CD4-positive, alpha-beta T cell (primary cell): ENCODE results near the gene FAM3B. TPM values are rescaled to one million over a fixed set of nuclear protein-coding genes. Genes with fewer than 3 reads are reported as not detected.

Experiments used
- ATAC-seq: fragments of 200-7000 bp; cut with Tn5 transposase; one replicate; pipeline ENCODE4 v1.10.0; 2022; ENCODE audit warnings: mild to moderate bottlenecking; ENCODE audit not compliant: poor library complexity
- CTCF ChIA-PET: fragments of 350-600 bp; sonication (Branson Sonifier 250); formaldehyde crosslinking; loops from one replicate; lab custom pipeline; 2021; ENCODE audit warnings: antibody characterized with exemption, inconsistent platforms; lab: Charles Lee
- POLR2A ChIA-PET: fragments of 350-600 bp; sonication (Branson Sonifier 250); formaldehyde crosslinking; loops from one replicate; lab custom pipeline; 2021; ENCODE audit warnings: antibody characterized with exemption, inconsistent platforms; lab: Charles Lee
- DNase-seq, 14 experiments: peaks; one replicate each; pipeline ENCODE4 v3.0.0-alpha.2; 2013 to 2020; ENCODE audit warnings: mixed read lengths in 2 of 14
- H3K27ac ChIP-seq, 2 donors: one replicate each; pipeline versions ENCODE4 v1.5.1 to v1.7.0; 2013; ENCODE audit warnings: low read length in 2 of 2, low read depth in 1 of 2, mild to moderate bottlenecking in 1 of 2
- H3K27me3 ChIP-seq, 2 experiments: 1 replicate in 1 of 2; 2 replicates in 1 of 2; pipeline versions ENCODE4 v1.6.1 to v1.7.0; 2013; ENCODE audit warnings: low read length in 2 of 2, control low read depth in 1 of 2, mild to moderate bottlenecking in 1 of 2, moderate library complexity in 1 of 2; ENCODE audit not compliant: insufficient read depth in 2 of 2, control insufficient read depth in 1 of 2
- H3K36me3 ChIP-seq: one replicate; pipeline ENCODE4 v1.6.1; 2013; ENCODE audit warnings: low read length, control low read depth; ENCODE audit not compliant: insufficient read depth
- H3K4me1 ChIP-seq: one replicate; pipeline ENCODE4 v1.6.1; 2013; ENCODE audit warnings: low read length, control low read depth; ENCODE audit not compliant: insufficient read depth
- H3K4me3 ChIP-seq: one replicate; pipeline ENCODE4 v1.5.1; 2013; ENCODE audit warnings: mild to moderate bottlenecking, low read length, moderate library complexity
- H3K9me3 ChIP-seq, 2 experiments: 1 replicate in 1 of 2; 2 replicates in 1 of 2; pipeline versions ENCODE4 v1.6.1 to v1.7.0; 2013; ENCODE audit warnings: low read length in 2 of 2, mild to moderate bottlenecking in 2 of 2, control low read depth in 1 of 2, moderate library complexity in 1 of 2; ENCODE audit not compliant: control insufficient read depth in 1 of 2, insufficient read depth in 1 of 2
- H3K27ac Mint-ChIP-seq: one replicate; pipeline ENCODE4 v1.8.0; 2020; ENCODE audit warnings: mixed read lengths
- H3K27me3 Mint-ChIP-seq: one replicate; pipeline ENCODE4 v1.8.0; 2021; ENCODE audit warnings: mixed read lengths
- H3K36me3 Mint-ChIP-seq: one replicate; pipeline ENCODE4 v1.8.0; 2021; ENCODE audit warnings: low read depth, mixed read lengths
- H3K4me1 Mint-ChIP-seq: one replicate; pipeline ENCODE4 v1.8.0; 2021; ENCODE audit warnings: low read depth, mixed read lengths
- H3K4me3 Mint-ChIP-seq: one replicate; pipeline ENCODE4 v1.8.0; 2020; ENCODE audit warnings: mild to moderate bottlenecking, mixed read lengths
- H3K9me3 Mint-ChIP-seq: one replicate; pipeline ENCODE4 v1.8.0; 2020; ENCODE audit warnings: mixed read lengths
- intact Hi-C, 2 experiments: fragments of 100-400 bp; cut with DNase I in 1 of 2; cut with micrococcal nuclease in 1 of 2; formaldehyde crosslinking; loops; one replicate each; pipeline versions ENCODE4 v1.15.1 to v1.9.0; 2023 to 2025; cut with DNase I, micrococcal nuclease
- total RNA-seq, 174 experiments: library from RNA in 2 of 174; stranded (reverse) in 2 of 174; gene quantifications; one replicate each; pipeline ENCODE4 v1.2.3 and lab custom pipeline; 2021 to 2026
- TF ChIP-seq, protein P1 (sequence below): fragments of 200-600 bp; IDR thresholded peaks from one replicate; pipeline ENCODE4 v1.8.0; 2022; ENCODE audit warnings: antibody characterized with exemption, mild to moderate bottlenecking

Gene FAM3B
- total RNA-seq, 2 experiments from 2014 or later = not detected

DNA sequence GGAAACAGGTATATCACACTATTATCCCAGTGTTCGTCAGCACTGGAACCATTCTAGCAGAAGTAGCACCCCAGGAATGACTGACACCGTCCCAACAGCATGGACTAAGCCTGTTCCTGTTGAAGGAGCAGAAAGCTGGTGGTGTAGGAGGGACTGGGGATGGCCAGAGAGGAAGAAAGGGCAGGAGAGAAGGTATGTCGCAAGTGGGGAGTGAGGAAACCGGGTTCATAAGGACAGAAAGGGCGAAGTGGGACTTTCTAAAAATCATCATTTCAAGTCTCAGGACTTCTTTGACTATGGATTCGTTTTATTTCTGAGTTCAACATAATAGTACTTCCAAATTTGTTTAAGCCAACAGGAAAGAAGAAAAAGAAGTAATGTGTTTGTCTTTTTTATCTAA lies 89.7 kb downstream of the FAM3B start:
- Mint-ChIP-seq H3K36me3 (peaks cover 96% of the 10 kb centered on the region), H3K4me1 (no peaks in the 10 kb centered on the region), H3K27ac (no peak overlapping the region), H3K4me3 (no peak overlapping the region), H3K9me3 (no peaks in the 10 kb centered on the region), H3K27me3 (no peaks in the 10 kb centered on the region)
- H3K27ac ChIP-seq = no peak overlapping the region
- ATAC-seq (no peak), DNase-seq (peak in 1 of 14 experiments; percentile 34)
- peaks cover 77% of the 10 kb centered on the region for H3K36me3 ChIP-seq
- no peak overlapping the region for H3K4me3 ChIP-seq
- ChIA-PET CTCF (no interaction called here), POLR2A (interaction anchor here (1.1 kb wide), 1 partner anchor 12 kb away, joined by 3 read pairs; no protein-coding TSS in a partner anchor)
- H3K9me3 ChIP-seq = peaks cover 0 to 8% of the 10 kb centered on the region in 2 experiments
- no peaks in the 10 kb centered on the region for H3K27me3 ChIP-seq
- TF ChIP-seq, protein P1, sequence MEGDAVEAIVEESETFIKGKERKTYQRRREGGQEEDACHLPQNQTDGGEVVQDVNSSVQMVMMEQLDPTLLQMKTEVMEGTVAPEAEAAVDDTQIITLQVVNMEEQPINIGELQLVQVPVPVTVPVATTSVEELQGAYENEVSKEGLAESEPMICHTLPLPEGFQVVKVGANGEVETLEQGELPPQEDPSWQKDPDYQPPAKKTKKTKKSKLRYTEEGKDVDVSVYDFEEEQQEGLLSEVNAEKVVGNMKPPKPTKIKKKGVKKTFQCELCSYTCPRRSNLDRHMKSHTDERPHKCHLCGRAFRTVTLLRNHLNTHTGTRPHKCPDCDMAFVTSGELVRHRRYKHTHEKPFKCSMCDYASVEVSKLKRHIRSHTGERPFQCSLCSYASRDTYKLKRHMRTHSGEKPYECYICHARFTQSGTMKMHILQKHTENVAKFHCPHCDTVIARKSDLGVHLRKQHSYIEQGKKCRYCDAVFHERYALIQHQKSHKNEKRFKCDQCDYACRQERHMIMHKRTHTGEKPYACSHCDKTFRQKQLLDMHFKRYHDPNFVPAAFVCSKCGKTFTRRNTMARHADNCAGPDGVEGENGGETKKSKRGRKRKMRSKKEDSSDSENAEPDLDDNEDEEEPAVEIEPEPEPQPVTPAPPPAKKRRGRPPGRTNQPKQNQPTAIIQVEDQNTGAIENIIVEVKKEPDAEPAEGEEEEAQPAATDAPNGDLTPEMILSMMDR = no peak
- no peaks in the 10 kb centered on the region for H3K4me1 ChIP-seq
- intact Hi-C loops = loop anchor here in 1 of 2 experiments (5.0 kb wide), 1 partner anchor 34 kb away; no protein-coding TSS in a partner anchor

Other genes starting within 250 kb of the FAM3B start
- under 1 TPM in 1 of 2 experiments, not detected in 1; 0.16 TPM for gene BACE2, start 148.6 kb upstream of the FAM3B start, total RNA-seq
- 10 to 100 TPM; 77.8 to 87.1 TPM for gene MX2, start 45.2 kb downstream of the FAM3B start, total RNA-seq
- 10 to 100 TPM; 82.3 to 86.3 TPM for gene MX1, start 109.4 kb downstream of the FAM3B start, total RNA-seq
- not detected for gene TMPRSS2, start 191.4 kb downstream of the FAM3B start, total RNA-seq